OCI-LY7 (cell line): Measurements from ENCODE around the gene SMTNL2. TPM values are rescaled to one million over a fixed set of nuclear protein-coding genes. Genes with fewer than 3 reads are reported as not detected.
"Not testable (repeated sequence)": the region's sequence is repeated elsewhere in the genome, so short reads cannot be mapped to it uniquely, and the experiment has no call there.

Experiments
- BruUV-seq: library from RNA; stranded (reverse); fragments of 400-500 nt; replicated peaks from 2 replicates; lab custom pipeline; 2021; lab: Mats Ljungman, UMichigan
- CTCF ChIA-PET: fragments of 300-600 bp; sonication (Branson Sonifier 250); formaldehyde crosslinking; loops from one replicate; lab custom pipeline; 2022; ENCODE audit warnings: antibody characterized with exemption; ENCODE audit not compliant: unreplicated experiment; lab: Charles Lee
- POLR2A ChIA-PET: fragments of 300-600 bp; sonication (Branson Sonifier 250); formaldehyde crosslinking; loops from one replicate; lab custom pipeline; 2022; ENCODE audit warnings: antibody characterized with exemption; lab: Charles Lee
- DNase-seq: peaks from one replicate; pipeline ENCODE4 v3.0.0-alpha.2; 2015; ENCODE audit warnings: low spot score
- H2AFZ ChIP-seq: fragments of 200-600 bp; sonication (generic), shearing (Covaris generic); 2 replicates; pipeline ENCODE4 v1.6.1; 2014; ENCODE audit warnings: mild to moderate bottlenecking, antibody characterized with exemption, low read length, moderate library complexity
- H3K27ac ChIP-seq: fragments of 200-600 bp; sonication (generic); 2 replicates; pipeline ENCODE4 v1.5.1; 2014; ENCODE audit warnings: mixed run types, low read depth, mild to moderate bottlenecking, moderate library complexity, low read length, inconsistent platforms; ENCODE audit not compliant: poor library complexity, severe bottlenecking
- H3K36me3 ChIP-seq: fragments of 200-600 bp; sonication (generic); 2 replicates; pipeline ENCODE4 v1.6.1; 2014; ENCODE audit warnings: mild to moderate bottlenecking, antibody characterized with exemption, low read length, moderate library complexity, mixed read lengths; ENCODE audit not compliant: insufficient read depth
- H3K4me1 ChIP-seq: fragments of 200-600 bp; sonication (generic); 2 replicates; pipeline ENCODE4 v1.5.1; 2014; ENCODE audit warnings: mild to moderate bottlenecking, low read length; ENCODE audit not compliant: insufficient read depth, poor library complexity, severe bottlenecking
- H3K4me2 ChIP-seq: fragments of 200-600 bp; sonication (generic); 2 replicates; pipeline ENCODE4 v1.6.1; 2014; ENCODE audit warnings: mild to moderate bottlenecking, low read length
- H3K4me3 ChIP-seq: fragments of 200-600 bp; sonication (generic); 2 replicates; pipeline ENCODE4 v1.5.1; 2014; ENCODE audit warnings: mild to moderate bottlenecking, low read depth, low read length; ENCODE audit not compliant: poor library complexity, severe bottlenecking
- H3K79me2 ChIP-seq: fragments of 200-600 bp; sonication (generic); 2 replicates; pipeline ENCODE4 v1.6.1; 2016; ENCODE audit warnings: low read depth, mild to moderate bottlenecking, low read length, moderate library complexity, mixed read lengths; ENCODE audit not compliant: insufficient read depth
- H3K9me2 ChIP-seq: fragments of 200-600 bp; sonication (generic); 2 replicates; pipeline ENCODE4 v1.6.1; 2016; ENCODE audit warnings: mild to moderate bottlenecking, low read length, mixed read lengths; ENCODE audit not compliant: insufficient read depth
- H3K9me3 ChIP-seq: fragments of 200-600 bp; sonication (generic); 2 replicates; pipeline ENCODE4 v1.6.1; 2014; ENCODE audit warnings: mild to moderate bottlenecking, mixed run types, low read length, mixed read lengths
- H4K20me1 ChIP-seq: fragments of 200-600 bp; sonication (generic); 2 replicates; pipeline ENCODE4 v1.6.1; 2014; ENCODE audit warnings: mild to moderate bottlenecking, antibody characterized with exemption, low read length, moderate library complexity, mixed read lengths; ENCODE audit not compliant: insufficient read depth
- CTCF ChIP-seq: fragments of 200-600 bp; sonication (generic); conservative IDR thresholded peaks from 2 replicates; pipeline ENCODE4 v1.5.1; 2014; ENCODE audit warnings: mild to moderate bottlenecking, antibody characterized with exemption, low read length, moderate library complexity, mixed read lengths
- EZH2phosphoT487 ChIP-seq: fragments of 200-600 bp; sonication (generic); IDR thresholded peaks from 2 replicates; pipeline ENCODE4 v1.6.1; 2018; ENCODE audit warnings: low read depth, borderline replicate concordance, mild to moderate bottlenecking, mixed run types, antibody characterized with exemption, low read length, moderate library complexity, mixed read lengths
- intact Hi-C: fragments of 100-400 bp; cut with micrococcal nuclease; formaldehyde crosslinking; loops from one replicate; pipeline ENCODE4 v1.10.0; 2022; ENCODE audit not compliant: unreplicated experiment
- total RNA-seq, 2 experiments: library from RNA; depleted of rRNA in 1 of 2; stranded (reverse); fragments of >200 nt in 1 of 2; shearing (Covaris generic) in 1 of 2; gene quantifications; 2 replicates each; pipeline ENCODE4 v1.2.3, GENCODE V29; 2014 to 2022

Gene SMTNL2
- total RNA-seq, 2 experiments from 2014 or later: not detected

GRCh38 chr17:4620531-4621101 is 36.3 kb downstream of the SMTNL2 start:
- Histone ChIP-seq H3K9me3 (0 out of 2 replicates have a peak, but pooled peaks cover 9% of the 10 kb centered on the region), H3K4me2 (no peak overlapping the region), H3K27ac (no peak overlapping the region), H3K4me3 (no peak overlapping the region), H3K36me3 (no peaks in the 10 kb centered on the region), H3K4me1 (no peaks in the 10 kb centered on the region), H2AFZ (no peak overlapping the region), H3K79me2 (no peaks in the 10 kb centered on the region), H4K20me1 (no peaks in the 10 kb centered on the region), H3K9me2 (no peaks in the 10 kb centered on the region)
- TF ChIP-seq EZH2phosphoT487: no peak
- no peak for TF ChIP-seq CTCF
- POLR2A ChIA-PET: no interaction called here
- DNase-seq: no peak
- BruUV-seq: no TSS peak
- intact Hi-C loops: no loop called here
- CTCF ChIA-PET: no interaction called here

DNA sequence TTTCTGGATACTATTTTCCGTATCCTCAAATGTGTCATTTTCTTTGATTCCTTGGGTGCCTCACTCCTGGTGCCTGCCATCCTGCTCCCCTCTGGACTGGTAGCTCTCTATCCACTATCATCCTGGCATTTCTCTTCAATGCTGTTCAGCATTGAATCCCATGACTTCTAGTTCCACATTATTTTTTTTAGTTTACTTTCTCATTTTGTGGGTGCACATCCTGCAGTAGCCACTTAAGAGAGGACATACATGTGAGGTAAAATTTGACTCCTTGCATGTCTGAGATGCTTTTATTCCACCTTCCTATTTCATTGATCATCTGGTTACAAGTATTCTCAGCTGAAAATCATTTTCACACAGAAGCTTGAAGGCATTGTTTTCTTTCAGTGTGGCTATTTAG is 38.0 kb downstream of the SMTNL2 start:
- DNase-seq: no peak
- Histone ChIP-seq H4K20me1 (no peaks in the 10 kb centered on the region), H3K27ac (no peak overlapping the region), H3K36me3 (no peaks in the 10 kb centered on the region), H3K4me1 (no peaks in the 10 kb centered on the region), H3K9me3 (0 out of 2 replicates have a peak, but pooled peaks cover 9% of the 10 kb centered on the region), H2AFZ (no peak overlapping the region), H3K79me2 (no peaks in the 10 kb centered on the region), H3K4me2 (no peak overlapping the region), H3K9me2 (no peaks in the 10 kb centered on the region), H3K4me3 (no peak overlapping the region)
- ChIA-PET CTCF (no interaction called here), POLR2A (no interaction called here)
- intact Hi-C loops: no loop called here
- TF ChIP-seq CTCF (no peak), EZH2phosphoT487 (no peak)
- BruUV-seq: no TSS peak

GRCh38 chr17:4623249-4623648 is 38.9 kb downstream of the SMTNL2 start:
- Histone ChIP-seq H3K36me3 (no peaks in the 10 kb centered on the region), H3K79me2 (no peaks in the 10 kb centered on the region), H3K4me3 (no peak overlapping the region), H3K4me2 (no peak overlapping the region), H3K27ac (no peak overlapping the region), H2AFZ (no peak overlapping the region), H4K20me1 (no peaks in the 10 kb centered on the region), H3K4me1 (no peaks in the 10 kb centered on the region), H3K9me3 (0 out of 2 replicates have a peak, but pooled peaks cover 9% of the 10 kb centered on the region), H3K9me2 (no peaks in the 10 kb centered on the region)
- intact Hi-C loops: no loop called here
- POLR2A ChIA-PET: interaction anchor here (0.6 kb wide), 1 partner anchor 22 kb away, joined by 3 read pairs; no protein-coding TSS in a partner anchor
- no peak for DNase-seq
- CTCF ChIA-PET: no interaction called here
- no TSS peak for BruUV-seq
- TF ChIP-seq CTCF (no peak), EZH2phosphoT487 (no peak)

GRCh38 chr17:4624451-4624911 is 40.2 kb downstream of the SMTNL2 start:
- CTCF ChIA-PET, H3K79me2 ChIP-seq, intact Hi-C loops, DNase-seq, BruUV-seq, POLR2A ChIA-PET, H3K4me1 ChIP-seq, H4K20me1 ChIP-seq, H3K36me3 ChIP-seq, H3K4me3 ChIP-seq, H2AFZ ChIP-seq, H3K27ac ChIP-seq, H3K9me2 ChIP-seq, H3K4me2 ChIP-seq, H3K9me3 ChIP-seq: not testable (repeated sequence)
